Loucy (cell line): Measurements from ENCODE around the gene MYO10.

Source experiments
- EZH2phosphoT487 ChIP-seq: fragments of 200-600 bp; IDR thresholded peaks from 2 replicates; pipeline ENCODE4 v1.6.1; 2018; ENCODE audit warnings: antibody characterized with exemption, mild to moderate bottlenecking, moderate library complexity, borderline replicate concordance
- TF ChIP-seq, protein P1 (sequence below): fragments of 200-600 bp; sonication (generic); conservative IDR thresholded peaks from 2 replicates; pipeline ENCODE4 v1.5.1; 2014; ENCODE audit warnings: mild to moderate bottlenecking, antibody characterized with exemption, low read length

DNA sequence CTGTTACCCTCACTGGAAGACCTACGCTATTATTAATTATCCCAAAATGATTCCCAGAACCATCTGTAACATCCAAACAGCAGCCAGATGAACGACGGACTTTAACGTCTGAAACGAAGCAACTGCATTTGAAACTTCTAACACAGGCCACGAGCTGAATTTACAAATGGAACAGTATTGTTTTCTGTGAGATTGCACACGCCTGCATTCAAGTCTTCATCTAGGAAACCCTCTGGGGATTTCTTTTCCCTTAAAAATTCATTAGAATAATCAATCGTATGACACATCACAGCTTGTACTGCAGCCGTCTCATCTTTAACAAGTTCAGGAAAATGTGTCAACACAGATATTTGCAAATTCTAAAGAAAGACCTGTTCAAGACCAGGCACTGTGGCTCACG, 80.2 kb downstream of the MYO10 start:
- TF ChIP-seq, protein P1, sequence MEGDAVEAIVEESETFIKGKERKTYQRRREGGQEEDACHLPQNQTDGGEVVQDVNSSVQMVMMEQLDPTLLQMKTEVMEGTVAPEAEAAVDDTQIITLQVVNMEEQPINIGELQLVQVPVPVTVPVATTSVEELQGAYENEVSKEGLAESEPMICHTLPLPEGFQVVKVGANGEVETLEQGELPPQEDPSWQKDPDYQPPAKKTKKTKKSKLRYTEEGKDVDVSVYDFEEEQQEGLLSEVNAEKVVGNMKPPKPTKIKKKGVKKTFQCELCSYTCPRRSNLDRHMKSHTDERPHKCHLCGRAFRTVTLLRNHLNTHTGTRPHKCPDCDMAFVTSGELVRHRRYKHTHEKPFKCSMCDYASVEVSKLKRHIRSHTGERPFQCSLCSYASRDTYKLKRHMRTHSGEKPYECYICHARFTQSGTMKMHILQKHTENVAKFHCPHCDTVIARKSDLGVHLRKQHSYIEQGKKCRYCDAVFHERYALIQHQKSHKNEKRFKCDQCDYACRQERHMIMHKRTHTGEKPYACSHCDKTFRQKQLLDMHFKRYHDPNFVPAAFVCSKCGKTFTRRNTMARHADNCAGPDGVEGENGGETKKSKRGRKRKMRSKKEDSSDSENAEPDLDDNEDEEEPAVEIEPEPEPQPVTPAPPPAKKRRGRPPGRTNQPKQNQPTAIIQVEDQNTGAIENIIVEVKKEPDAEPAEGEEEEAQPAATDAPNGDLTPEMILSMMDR = no peak
- TF ChIP-seq EZH2phosphoT487 = no peak
